GM21786 (cell line): ENCODE data around the gene PDE4A.
"Not testable (repeated sequence)": the region's sequence is repeated elsewhere in the genome, so short reads cannot be mapped to it uniquely, and the experiment has no call there.

ENCODE experiments used
- ATAC-seq: cut with Tn5 transposase; IDR thresholded peaks from one replicate; pipeline ENCODE4 v1.9.1; 2021; ENCODE audit not compliant: unreplicated experiment

The PDE4A gene

GRCh38 chr19:10424011-10424637 lies 3.8 kb downstream of the PDE4A start:
- ATAC-seq: no peak

DNA sequence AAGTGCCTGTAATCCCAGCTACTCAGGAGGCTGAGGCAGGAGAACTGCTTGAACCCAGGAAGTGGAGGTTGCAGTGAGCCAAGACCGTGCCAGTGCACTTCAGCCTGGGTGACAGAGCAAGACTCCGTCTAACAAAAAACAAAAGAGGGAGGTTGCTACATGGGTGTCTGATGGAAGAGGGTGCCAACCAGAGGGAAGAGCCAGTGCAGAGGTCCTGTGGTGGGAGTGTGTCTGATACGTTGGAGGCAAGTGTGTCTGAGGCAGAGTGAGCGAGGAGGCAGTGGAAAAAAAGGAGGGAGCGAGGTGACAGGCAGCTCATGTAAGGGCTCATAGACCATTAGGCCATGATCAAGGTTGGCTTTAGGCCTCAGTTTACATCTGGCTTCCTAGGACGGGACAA lies 6.8 kb downstream of the PDE4A start:
- no peak for ATAC-seq

GRCh38 chr19:10428996-10429381 lies 8.7 kb downstream of the PDE4A start:
- no peak for ATAC-seq

- no peak for ATAC-seq
These were observed 10.3 kb downstream of the PDE4A start for GRCh38 chr19:10430505-10431253.

- ATAC-seq: no peak
These were observed 11.1 kb downstream of the PDE4A start for GRCh38 chr19:10431254-10431942.

DNA sequence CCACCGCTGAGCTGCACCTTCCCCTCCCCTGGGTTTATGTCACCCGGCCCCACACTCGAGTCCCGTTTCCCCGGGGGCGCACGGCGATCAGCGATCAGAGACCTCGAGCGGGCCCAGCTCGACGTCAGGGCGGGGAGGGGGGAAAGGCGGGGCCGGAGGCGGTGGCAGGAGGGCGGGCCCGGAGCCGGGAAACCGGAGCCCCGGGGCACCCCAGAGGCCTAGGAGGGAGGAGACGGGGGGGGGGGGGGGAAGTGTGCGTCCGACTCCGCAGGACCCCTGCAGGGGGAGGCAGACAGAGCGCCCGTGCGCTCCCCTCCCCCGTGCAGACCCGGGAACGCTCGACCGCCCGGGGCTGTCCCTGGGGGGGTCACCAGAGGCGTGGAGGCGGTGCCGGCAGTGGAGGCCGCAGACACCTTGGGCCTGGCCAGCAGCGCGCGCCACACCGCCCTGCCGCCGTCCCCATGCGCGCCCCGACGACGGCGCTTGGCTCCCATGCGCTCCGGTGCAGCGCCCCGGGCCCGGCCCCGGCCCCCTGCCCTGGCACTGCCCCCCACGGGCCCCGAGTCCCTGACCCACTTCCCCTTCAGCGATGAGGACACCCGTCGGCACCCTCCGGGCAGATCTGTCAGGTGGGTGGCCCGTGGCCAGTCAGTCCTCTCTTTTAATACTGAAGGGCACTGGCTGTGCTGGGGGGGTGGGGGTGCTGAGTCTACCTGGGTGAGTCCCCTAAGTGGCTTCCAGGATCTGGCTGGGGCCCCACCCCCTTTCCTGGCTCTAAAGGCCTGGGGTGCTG lies 11.8 kb downstream of the PDE4A start:
- no peak for ATAC-seq

DNA sequence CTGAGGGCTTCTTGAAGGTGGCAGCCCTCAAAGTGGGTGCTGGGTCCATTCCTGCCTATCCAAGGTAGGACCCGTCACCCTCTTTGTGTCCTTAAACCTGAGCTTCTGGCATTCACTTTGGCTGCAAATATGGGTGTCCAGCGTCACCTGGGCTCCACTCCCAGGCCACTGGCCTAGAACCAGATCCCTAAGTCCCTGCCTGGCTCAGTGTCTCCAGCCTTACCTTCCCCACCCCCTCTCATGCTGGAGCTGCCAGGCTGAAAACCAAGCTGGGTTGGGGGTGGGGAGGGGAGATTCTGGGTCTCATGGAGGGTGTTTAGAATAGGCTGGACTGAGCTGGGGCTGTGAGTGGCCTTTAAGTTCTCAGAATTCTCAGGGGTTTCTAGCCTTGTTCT lies 12.4 kb downstream of the PDE4A start:
- no peak for ATAC-seq

DNA sequence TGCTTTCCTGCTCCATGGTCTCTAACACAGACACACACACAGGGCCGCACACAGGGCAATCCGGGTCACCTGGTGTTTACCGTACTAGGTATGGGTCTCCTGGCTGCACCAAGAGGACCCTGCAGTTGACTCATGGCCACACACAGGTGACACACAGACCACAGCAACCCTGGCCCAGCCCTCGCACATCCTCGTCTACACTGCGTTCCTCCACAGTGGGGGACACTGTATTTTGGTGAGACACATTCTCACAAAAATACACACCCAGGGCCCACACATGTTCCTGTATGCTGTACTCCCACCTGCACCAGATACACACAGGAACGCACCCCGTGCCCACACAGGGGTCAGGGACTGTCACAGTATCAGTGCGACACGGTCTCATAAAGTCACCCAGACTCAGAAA lies 12.8 kb downstream of the PDE4A start:
- no peak for ATAC-seq

DNA sequence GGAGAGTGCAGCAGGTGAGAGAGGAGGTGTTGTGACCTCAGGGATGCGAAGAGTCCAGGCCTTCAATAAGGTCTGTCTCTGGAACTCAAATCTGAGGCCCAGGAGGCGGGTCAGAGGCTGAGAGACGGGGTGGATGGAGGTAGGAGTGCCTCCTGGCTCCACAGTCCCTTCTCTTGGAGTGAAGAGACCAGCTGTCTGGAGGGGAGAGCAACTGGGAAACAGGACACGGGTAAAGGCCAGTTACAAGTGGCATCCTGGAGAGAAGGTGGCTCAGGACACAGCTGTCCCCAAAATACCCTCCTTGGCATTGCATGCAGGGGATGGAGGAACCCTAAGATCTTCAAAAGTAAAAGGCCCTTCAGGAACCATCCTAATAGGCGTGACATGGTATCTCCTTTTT lies 19.2 kb downstream of the PDE4A start:
- ATAC-seq: no peak

- no peak for ATAC-seq
These were observed 22.4 kb downstream of the PDE4A start for GRCh38 chr19:10442698-10443097.

GRCh38 chr19:10449037-10449436 lies 28.7 kb downstream of the PDE4A start:
- ATAC-seq: no peak

- no peak for ATAC-seq
These were observed 30.0 kb downstream of the PDE4A start for GRCh38 chr19:10450191-10450852.

DNA sequence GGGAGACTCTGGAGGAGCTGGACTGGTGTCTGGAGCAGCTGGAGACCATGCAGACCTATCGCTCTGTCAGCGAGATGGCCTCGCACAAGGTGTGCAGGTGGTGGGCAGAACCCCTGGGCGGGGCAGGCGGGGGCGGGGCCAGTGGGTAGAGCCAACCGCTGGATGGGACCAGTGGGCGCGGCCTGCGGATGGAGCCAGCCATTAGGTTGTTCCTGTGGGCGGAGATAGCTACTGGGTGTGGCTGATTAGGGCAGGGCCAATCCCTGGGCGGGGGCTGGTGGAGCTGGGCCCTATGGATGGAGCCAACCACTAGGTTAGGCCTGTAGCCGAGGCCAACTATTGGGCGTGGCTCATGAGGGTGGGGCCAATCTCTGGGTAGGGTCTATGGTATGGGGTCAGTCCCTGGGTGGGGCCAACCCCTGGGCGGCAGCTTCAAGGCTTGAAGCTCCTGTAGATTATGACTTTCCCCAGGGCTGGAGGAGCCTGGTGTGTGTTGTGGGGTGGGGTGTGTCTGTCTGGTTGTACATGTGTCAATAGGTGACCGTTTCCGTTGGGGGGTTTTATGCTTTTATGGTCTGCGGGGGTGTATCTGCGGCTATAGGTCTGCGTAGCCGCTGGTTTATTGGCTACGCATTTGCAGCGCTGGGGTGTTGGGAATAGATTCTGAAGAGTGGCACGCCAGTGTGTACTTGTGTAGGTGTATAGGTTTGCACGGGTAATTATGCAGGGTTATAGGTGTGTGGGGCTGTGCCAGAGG lies 30.7 kb downstream of the PDE4A start:
- no peak for ATAC-seq

- no peak for ATAC-seq
These were observed 32.6 kb downstream of the PDE4A start for GRCh38 chr19:10452726-10453618.

DNA sequence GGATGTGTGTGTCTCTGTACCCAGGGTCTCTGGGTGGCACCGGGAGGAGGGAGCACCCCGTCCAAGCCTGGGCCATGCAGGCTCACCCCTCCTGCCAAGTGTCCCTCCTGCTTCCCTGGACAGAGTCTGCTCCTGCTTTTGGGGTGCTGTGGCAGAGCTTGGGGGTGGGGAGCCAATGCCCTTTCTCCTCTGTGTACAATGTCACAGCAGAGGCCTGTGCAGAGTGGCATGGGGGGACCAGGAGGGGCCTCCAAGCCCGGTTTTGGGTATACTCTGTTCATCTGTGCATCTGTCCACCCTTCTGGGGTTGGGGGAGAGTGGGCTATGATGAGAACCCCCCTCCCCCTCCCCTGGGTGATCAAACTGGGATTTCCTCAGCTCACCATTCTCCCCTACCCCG lies 33.5 kb downstream of the PDE4A start:
- no peak for ATAC-seq

DNA sequence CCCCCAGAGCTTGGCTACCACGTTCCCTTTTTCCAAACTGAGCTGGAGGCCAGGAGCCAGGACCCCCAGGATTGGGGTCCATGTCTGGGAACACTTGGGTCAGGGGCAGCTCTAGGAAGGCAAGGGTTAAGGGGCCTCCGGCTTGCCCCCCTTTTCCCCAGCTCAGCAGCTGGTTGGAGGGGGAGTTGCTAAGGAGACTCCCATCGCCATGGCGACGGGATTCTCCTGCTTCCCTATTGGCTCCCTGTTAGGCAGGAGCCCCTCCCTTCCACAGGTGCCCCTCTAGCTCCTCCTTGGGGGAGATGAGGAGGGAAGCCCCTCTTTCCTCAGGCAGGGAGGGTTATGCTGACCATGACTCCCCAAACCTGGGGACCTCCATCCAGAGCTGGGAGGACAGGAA lies 33.9 kb downstream of the PDE4A start:
- ATAC-seq: no peak

GRCh38 chr19:10458733-10459132 lies 38.4 kb downstream of the PDE4A start:
- not testable (repeated sequence) for ATAC-seq

GRCh38 chr19:10460714-10461046 lies 40.3 kb downstream of the PDE4A start:
- ATAC-seq: no peak
